ENCODE data around the gene MTIF3. TPM values are rescaled to one million over a fixed set of nuclear protein-coding genes. Genes with fewer than 3 reads are reported as not detected.

The MTIF3 gene
- total RNA-seq (2014; rRNA removed; shearing (Covaris generic)): 48.3 and 63.1 TPM in 2 replicates

DNA sequence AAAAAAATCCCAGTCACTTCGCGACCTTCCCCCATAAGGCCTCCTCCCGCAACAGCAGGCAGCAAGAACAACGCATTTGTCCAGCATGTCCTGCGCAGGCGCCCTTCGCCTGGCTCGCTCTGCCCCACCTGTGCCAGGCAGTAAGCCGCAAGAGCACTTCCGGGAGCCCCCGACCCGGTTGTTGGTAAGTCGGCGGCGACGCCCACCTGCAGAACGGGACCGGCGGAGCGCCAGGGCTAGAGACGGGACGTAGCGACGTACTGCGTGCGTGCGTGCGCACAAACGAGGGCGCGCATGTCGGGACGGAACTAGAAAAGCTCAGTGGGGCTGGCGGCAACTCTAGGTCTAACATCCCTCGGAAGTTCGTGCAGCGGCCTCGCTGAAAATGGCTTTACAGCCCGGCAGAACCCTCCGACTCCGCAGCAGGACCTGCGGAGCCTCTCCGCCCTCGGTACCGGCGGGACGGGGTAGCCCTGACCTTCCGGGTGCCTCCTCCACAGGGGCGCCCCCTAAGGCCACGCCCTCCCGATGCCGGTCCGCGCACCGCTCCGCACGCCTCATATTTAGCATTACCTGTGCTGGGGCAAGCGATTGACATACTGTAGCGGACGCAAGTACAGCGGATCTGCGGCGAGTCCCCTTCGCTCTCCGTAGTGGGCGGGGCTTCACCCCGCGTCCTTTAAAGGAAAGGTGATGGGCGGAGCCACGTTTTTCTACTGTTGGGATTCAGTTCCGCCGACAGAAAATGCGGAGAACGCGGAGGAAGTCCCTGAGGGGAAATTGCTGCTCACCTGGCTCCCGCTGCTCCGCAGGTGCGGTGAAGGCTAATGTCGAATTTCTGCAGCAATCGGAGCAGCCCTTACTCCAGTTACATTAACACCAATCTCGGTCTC lies at the start of gene MTIF3:
Gene MTIF3, minus strand, starts transcription at position 629 of the 893 bp plus-strand sequence. CDS start 10,116 bp downstream, outside the sequence.
- DNase-seq (ENCODE audit: low read depth): peak; percentile 93

GRCh38 chr13:27497563-27498230 lies 47.3 kb upstream of the MTIF3 start:
- no peak for DNase-seq (ENCODE audit: low read depth)

GRCh38 chr13:27496536-27497273 lies 46.3 kb upstream of the MTIF3 start:
- no peak for DNase-seq (ENCODE audit: low read depth)

- no peak for DNase-seq (ENCODE audit: low read depth)
Observed at GRCh38 chr13:27496006-27496405, 45.6 kb upstream of the MTIF3 start.

GRCh38 chr13:27495551-27495950 lies 45.2 kb upstream of the MTIF3 start:
- DNase-seq (ENCODE audit: low read depth): no peak

DNA sequence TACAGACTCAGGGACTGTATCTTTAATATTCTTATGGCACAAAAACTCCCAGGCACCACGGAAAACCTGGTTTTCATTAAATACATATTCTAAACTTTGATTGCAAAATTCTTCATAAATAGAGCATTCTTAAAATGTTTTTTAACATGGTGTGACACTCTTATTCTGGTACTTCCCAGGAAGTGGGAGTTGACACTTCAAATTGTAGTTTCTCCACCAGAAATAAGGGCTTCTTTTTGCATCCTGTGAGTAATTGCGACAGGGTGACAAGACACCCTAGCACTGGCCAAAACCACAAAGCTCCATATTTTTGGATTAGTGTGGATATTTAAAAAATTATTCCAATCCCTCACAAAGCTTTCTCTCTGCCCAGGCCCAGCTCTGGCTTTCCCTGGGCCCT lies 43.6 kb upstream of the MTIF3 start:
- DNase-seq (ENCODE audit: low read depth): no peak

- no peak for DNase-seq (ENCODE audit: low read depth)
Observed at GRCh38 chr13:27489456-27489855, 39.1 kb upstream of the MTIF3 start.

GRCh38 chr13:27487776-27488175 lies 37.4 kb upstream of the MTIF3 start:
- no peak for DNase-seq (ENCODE audit: low read depth)

DNA sequence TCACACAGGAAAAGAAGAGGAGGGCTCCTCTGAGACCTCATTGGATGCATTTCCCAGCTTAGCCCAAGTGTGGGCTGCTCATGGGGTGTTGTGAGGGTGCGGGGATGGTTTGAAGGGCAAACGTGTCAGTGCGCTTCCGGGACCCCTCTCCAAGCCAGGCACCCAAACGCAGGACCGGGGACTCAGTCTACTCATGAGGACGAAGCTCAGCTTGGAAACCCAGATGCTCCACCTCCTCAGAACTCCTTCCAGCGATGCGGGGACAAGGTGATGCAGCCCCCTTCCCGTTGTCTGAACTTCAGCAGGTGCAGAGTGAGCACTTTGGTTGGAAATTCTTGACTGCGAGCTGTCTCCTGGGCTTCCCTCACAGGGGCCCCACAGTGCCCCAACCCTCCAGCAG lies 33.1 kb upstream of the MTIF3 start:
- DNase-seq (ENCODE audit: low read depth): no peak

- no peak for DNase-seq (ENCODE audit: low read depth)
Observed at GRCh38 chr13:27482983-27483382, 32.6 kb upstream of the MTIF3 start.

GRCh38 chr13:27481766-27482165 lies 31.4 kb upstream of the MTIF3 start:
- peak; percentile 28 for DNase-seq (ENCODE audit: low read depth)

- peak; percentile 38 for DNase-seq (ENCODE audit: low read depth)
Observed at GRCh38 chr13:27476943-27477703, 26.8 kb upstream of the MTIF3 start.

GRCh38 chr13:27474751-27475268 lies 24.4 kb upstream of the MTIF3 start:
- no peak for DNase-seq (ENCODE audit: low read depth)

- no peak for DNase-seq (ENCODE audit: low read depth)
Observed at GRCh38 chr13:27472941-27473340, 22.6 kb upstream of the MTIF3 start.

DNA sequence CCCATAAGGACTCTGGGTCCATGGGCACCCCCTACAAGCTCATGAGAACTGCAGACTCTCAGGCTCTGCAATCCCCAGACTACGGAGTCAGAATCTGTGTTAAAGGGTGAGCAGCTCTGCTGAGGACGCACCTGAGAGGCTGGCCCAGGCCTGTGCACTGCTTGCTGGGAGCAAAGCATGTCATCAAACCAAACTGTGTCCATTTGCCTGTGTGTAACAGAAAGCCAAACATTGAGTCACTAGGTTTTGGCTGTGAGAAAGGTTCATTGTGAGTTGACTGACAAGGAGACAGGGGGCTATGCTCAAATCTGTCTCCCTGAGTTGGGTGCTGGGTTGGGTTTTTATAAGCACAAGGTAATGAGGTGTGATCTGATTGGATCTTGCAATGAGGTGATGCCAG lies 22.1 kb upstream of the MTIF3 start:
- DNase-seq (ENCODE audit: low read depth): no peak

GRCh38 chr13:27470075-27470820 lies 19.9 kb upstream of the MTIF3 start:
- DNase-seq (ENCODE audit: low read depth): no peak

DNA sequence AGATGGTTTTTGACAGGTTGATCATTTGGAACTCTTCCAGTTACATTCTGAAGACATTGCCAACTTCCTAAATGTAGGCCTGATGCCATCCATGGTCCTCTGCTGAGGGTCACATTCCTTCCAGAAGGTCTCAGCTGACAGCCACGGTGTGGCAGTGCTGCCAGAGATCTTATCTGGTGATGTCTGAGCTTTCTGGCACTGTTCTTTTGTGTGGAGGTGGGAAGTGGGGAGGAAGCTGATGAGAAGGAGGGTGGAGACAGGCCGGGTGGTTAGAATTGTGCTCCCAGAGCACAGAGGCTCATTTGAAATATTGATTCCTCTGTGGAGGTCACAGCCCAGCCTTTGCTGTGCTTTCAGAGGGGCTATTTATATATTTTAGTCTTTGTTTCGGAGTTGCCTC lies 16.1 kb upstream of the MTIF3 start:
- DNase-seq (ENCODE audit: low read depth): no peak

GRCh38 chr13:27465611-27466010 lies 15.2 kb upstream of the MTIF3 start:
- DNase-seq (ENCODE audit: low read depth): no peak

GRCh38 chr13:27463500-27463899 lies 13.1 kb upstream of the MTIF3 start:
- DNase-seq (ENCODE audit: low read depth): no peak

GRCh38 chr13:27461940-27462584 lies 11.7 kb upstream of the MTIF3 start:
- DNase-seq (ENCODE audit: low read depth): no peak

All from Daoy (cell line).